Astrocyte of the hippocampus (primary cell): Measurements from ENCODE around the gene EHHADH.

ENCODE experiments used
- DNase-seq: peaks from one replicate; pipeline ENCODE4 v3.0.0; 2011; ENCODE audit warnings: low read depth, low spot score

Gene EHHADH

GRCh38 chr3:185145511-185145910, 108.3 kb downstream of the EHHADH start:
- no peak for DNase-seq

DNA sequence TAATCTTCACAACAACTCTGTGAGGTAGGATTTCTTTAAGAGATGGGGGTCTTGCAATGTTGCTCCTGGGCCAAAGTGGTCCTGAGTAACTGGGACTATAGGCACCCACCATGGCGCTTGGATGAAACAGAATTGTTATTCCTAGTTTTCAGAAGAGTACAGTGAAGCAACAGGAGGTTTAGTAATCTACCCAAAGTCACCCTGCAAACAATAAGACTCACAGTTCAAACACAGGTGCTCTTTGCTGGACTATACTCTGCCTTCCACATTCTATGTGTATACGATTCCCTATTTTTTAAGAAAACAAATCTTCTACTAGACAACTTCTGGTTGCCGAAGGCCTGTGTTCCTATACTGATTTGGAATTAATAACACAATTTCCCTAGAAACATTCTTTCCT, 109.1 kb downstream of the EHHADH start:
- DNase-seq = no peak
